NCI-H510A (cell line): Measurements from ENCODE around the gene VWA3A.
"Not testable (repeated sequence)": the region's sequence is repeated elsewhere in the genome, so short reads cannot be mapped to it uniquely, and the experiment has no call there.

Source experiments
- DNase-seq: peaks from one replicate; lab custom pipeline; 2025; lab: John Stamatoyannopoulos, UW

The VWA3A gene

GRCh38 chr16:22139008-22139407 is 46.7 kb downstream of the VWA3A start:
- DNase-seq = no peak

DNA sequence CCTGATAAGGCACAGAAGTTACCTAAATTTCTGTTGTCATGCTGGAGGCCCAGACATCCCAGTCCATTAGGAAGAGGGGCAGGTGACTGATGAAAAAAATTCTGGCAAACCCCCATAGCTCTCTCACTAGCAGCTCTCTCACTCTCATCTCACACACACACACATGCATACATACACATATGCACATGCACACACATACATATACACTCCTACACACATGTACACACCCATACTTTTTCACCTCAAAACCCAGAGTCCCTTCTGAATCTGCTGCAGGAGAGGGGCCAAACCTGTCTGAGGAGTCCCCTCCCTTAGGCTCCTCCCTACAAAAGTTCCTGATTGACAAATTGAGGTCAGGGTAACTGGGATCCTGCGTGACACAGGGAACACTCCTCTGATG is 47.4 kb downstream of the VWA3A start:
- no peak for DNase-seq

DNA sequence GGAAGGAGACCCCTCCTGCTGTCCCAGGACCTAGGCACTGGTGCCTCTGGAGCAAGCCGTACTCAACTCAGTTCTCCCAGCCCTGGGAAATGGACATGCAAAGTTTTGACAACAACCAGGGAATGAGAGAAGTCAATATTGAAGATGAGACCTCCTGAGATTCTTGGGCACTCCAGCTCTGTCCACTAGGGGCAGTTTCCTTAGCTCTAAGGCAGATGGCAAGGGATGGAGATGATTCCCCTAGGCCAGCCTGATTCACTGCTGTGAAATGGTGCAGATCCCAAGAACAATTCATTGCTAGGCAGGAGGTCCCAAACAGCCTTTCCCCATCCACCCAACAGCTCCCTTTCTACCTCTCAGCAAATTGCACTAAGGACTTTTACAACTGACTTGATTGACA is 49.4 kb downstream of the VWA3A start:
- no peak for DNase-seq

GRCh38 chr16:22144520-22144919 is 52.2 kb downstream of the VWA3A start:
- no peak for DNase-seq

DNA sequence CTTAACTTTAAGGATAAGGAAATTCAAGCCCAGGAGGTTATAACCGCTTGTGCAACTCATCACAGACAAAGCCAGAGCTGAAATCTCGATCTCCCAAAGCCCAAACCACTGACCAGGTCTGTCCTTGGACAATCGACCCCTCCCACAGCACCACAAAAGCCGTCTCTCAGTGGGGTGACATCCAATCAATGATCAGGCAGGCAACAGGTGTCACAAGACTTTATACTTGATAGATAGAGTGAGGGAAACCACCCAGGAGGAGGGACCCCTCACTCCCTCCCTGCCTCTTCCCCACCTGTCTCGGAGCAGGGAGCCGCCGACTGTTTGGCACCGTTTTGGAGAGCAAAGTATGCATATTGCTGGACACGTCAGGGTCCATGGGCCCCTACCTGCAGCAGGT is 55.5 kb downstream of the VWA3A start:
- DNase-seq = no peak

DNA sequence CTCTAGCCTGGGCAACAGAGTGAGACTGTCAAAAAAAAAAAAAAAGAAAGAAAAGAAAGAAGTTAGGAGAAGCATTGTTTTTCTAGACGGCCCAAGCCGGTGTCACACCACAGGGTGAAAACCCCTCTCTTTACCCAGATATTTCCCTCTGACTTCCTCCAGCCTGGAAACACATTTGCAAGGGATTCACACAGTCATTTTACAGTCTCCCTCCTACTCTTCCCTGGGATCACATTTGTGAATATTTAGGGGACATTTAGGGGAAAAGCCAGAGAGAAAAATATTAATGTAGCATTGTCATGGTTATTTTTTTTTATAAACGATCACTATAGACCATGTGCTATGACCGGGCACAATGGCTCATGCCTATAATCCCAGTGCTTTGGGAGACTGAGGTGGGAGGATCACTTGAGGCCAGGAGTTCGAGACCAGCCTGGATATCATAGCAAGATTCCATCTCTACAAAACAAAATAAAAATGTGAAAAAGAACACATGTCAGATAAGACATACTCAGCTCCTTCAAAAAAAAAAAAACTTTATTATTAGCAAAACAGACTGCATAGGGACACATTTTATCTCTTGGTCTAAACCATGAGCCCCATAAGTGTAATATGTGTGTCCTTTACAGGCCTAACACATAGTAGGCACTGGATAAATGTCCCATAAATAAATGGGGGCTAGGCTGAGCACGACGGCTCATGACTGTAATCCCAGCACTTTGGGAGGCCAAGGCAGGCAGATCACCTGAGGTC is 59.1 kb downstream of the VWA3A start:
- DNase-seq = no peak

DNA sequence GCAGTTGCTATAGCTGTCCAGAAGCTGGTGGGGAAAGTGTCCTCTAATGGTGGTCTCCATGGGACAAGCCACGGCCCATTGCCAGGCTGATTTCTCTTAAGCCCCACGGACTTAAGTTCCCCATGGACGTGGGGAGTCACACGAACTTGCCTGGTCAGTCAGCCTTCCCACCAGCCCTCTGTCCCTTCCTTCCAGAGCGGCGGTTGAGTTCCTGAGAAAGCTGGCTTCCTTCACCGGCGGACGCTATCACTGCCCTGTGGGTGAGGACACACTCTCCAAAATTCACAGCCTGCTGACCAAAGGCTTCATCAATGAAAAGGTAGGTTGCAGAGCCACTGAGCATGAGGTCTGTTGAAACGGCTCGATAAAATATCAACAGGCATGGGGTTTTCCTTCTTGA is 60.0 kb downstream of the VWA3A start:
- no peak for DNase-seq

DNA sequence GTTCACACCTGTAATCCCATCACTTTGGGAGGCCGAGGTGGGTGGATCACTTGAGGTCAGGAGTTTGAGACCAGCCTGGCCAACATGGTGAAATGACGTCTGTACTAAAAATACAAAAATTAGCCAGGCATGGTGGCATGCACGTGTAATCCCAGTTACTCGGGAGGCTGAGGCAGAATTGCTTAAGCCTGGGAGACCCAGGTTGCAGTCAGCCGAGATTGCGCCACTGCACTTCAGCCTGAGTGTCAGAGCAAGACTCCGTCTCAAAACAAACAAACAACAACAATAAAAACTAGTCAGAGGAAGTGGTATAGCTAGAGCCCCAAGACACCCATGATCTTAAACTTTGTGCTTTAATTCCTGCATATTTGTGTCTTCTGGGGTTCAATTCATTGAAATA is 60.7 kb downstream of the VWA3A start:
- DNase-seq = not testable (repeated sequence)

- no peak for DNase-seq
These were observed 69.1 kb downstream of the VWA3A start for GRCh38 chr16:22161401-22161800.

GRCh38 chr16:22161999-22162655 is 69.8 kb downstream of the VWA3A start, which contains the start of gene SDR42E2:
Gene SDR42E2, plus strand, starts transcription at chr16:22162506. Its CDS starts 3,077 bp downstream, at chr16:22165583.
- peak; percentile 45 for DNase-seq

- no peak for DNase-seq
These were observed 70.3 kb downstream of the VWA3A start for GRCh38 chr16:22162656-22163009.

DNA sequence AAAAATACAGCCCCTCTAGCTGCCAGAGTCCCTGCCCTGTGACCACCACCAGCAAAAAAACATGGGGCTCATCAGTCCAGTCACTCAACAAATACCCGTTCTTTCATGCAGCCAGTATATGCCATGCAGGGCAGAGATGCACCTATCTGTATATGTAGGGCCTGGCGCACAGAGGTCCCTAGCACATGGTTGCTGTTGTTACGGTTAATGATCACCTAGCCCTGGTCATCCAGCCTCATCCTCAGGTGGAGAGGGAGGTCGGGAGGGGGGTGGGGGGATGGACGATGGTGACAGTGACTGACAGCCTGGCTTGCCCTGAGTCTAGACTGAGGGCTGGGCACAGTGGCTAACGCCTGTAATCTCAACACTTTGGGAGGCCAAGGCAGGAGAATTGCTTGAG is 71.5 kb downstream of the VWA3A start:
- DNase-seq = no peak

GRCh38 chr16:22164482-22164881 is 72.1 kb downstream of the VWA3A start:
- DNase-seq = no peak

GRCh38 chr16:22165508-22166285 is 73.4 kb downstream of the VWA3A start:
- DNase-seq = no peak

DNA sequence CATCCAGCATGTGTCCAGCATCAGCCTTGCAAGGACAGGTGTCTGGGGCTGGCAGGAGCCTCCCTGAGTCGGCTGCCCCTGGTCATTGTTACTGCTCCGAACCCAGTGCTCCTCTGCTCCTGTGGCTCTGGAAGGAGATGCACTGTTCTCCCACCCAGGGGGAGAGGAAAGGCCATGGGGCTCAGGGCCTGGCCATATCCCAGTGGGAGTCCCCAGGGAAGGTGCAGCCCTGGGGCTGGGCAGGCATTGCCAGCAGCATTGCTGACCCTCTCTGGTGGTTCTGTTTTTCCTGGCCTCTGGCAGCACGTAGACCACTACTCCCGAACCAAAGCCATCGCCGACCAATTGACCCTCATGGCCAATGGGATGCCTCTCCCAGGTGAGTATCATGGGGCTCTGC is 79.6 kb downstream of the VWA3A start:
- no peak for DNase-seq

DNA sequence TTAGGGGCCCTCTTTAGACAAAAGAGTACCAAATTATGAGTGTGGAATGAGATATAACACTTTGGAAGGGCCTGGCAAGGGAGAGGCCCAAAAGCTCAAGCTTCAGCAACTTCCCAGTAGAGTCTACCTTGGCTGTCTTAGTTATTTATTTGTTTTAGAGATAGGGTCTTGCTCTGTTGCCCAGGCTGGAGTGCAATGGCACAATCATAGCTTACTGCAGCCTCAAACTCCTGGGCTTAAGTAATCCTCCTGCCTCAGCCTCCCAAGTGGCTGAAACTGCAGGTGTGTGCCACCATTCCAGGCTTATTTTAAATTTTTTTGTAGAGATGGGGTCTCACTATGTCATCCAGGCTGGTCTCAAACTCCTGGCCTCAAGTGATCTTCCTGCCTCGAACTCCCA is 80.3 kb downstream of the VWA3A start:
- not testable (repeated sequence) for DNase-seq

- DNase-seq = no peak
These were observed 82.3 kb downstream of the VWA3A start for GRCh38 chr16:22174642-22175041.

DNA sequence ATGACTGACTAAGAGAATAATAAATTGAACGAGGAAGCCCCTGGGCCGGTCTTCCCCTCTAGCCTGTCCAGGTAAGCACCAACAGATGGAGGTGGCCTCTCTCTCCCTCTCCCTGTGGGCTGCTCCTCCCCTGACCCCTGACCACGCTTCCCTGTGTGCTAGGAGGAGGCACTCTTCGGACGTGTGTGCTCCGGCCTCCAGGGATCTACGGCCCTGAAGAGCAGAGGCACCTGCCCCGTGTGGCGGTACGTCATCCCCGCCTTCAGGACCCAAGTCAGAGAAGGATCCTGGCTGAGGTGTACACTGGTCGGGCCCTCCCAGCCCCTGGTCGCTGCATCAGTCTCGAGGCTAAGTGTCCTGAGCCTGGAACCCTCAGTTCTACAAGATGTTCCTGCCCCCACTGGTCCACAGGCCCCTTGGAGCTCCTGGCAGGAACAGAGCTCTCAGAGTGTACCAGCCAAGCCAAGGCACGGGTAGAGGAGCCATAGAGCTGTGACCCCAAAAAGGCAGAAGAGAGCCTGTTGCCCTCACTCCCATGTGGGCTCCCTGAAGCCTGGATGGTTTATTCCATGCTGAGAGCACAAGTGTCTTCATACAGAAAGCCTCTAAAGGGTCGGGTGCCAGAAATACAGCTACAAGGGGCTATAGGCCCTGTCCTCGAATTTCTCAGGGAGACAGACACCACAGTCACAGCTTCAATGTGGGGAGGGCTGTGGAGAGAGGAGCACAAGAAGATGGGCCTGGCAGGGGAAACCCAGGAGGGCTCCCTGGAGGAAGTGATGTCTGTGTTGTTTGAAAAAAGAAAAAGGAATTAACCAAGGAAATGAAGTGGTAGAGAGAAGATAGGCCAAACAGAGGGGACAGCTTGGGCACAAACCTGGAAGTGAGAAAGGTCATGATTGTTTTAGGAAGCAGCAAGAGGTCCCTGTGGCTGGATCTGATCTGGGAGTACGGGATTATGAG is 85.9 kb downstream of the VWA3A start:
- DNase-seq = no peak

DNA sequence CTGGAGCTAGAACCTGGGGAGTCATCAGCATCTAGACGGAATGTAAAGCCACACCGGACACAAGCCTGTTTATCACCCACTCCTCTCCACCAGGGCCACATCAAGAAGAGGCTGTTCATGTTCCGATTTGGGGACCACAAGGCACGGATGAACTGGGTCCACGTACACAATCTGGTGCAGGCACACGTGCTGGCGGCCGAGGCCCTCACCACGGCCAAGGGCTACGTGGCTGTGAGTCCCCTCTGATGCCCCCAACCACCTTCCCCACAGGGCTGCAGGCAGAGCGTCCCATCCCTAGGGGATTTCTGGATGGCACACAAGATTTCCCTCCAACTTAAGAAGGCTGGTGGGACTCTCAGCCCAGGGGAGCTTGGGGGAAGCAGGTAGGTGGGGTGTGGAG is 89.1 kb downstream of the VWA3A start:
- DNase-seq = no peak

DNA sequence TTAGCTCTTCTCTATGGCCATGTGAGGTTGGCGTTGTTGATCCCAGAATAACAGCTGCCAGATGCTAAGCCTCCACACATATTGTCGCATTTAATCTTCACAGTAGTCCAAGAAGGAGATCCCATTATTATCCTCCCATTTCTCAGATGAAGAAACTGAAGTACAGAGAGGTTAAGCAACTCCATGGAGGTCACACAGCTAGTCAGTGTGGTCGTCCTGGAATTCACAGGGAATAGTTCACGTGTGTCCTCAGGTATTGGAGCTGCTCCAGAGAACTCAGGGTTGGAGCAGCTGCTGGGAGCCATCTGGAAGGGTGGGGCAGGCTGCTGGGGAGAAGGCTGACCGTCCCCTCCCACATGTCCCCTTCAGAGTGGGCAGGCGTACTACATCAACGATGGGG is 89.5 kb downstream of the VWA3A start:
- no peak for DNase-seq

- DNase-seq = no peak
These were observed 91.0 kb downstream of the VWA3A start for GRCh38 chr16:22183335-22183734.
